Left lung (tissue), 10 donors: ENCODE data around the gene DAB2IP. TPM values are rescaled to one million over a fixed set of nuclear protein-coding genes. Genes with fewer than 3 reads are reported as not detected.

Experiments
- ATAC-seq: fragments of 200-7000 bp; cut with Tn5 transposase; one replicate; pipeline ENCODE4 v1.9.1; 2020; ENCODE audit warnings: moderate library complexity
- DNase-seq, 4 donors: peaks; one replicate each; pipeline ENCODE4 v3.0.0-alpha.2; 2013 to 2020
- H3K27ac ChIP-seq, 2 donors: fragments of 200-600 bp; sonication (generic) in 1 of 2; one replicate each; pipeline versions ENCODE4 v1.5.0 to v1.8.0; 2020 to 2021
- H3K27me3 ChIP-seq, 2 donors: fragments of 200-600 bp; sonication (generic) in 1 of 2; one replicate each; pipeline versions ENCODE4 v1.5.0 to v1.8.0; 2020 to 2021
- H3K36me3 ChIP-seq, 2 donors: fragments of 200-600 bp; sonication (generic) in 1 of 2; one replicate each; pipeline versions ENCODE4 v1.5.0 to v1.8.0; 2020 to 2021
- H3K4me1 ChIP-seq, 2 donors: fragments of 200-600 bp; one replicate each; pipeline ENCODE4 v1.8.0; 2021
- H3K4me3 ChIP-seq, 2 donors: fragments of 200-600 bp; sonication (generic) in 1 of 2; one replicate each; pipeline versions ENCODE4 v1.5.0 to v1.8.0; 2020 to 2021; ENCODE audit warnings: mild to moderate bottlenecking in 1 of 2
- H3K9me3 ChIP-seq, 2 donors: fragments of 200-600 bp; sonication (generic) in 1 of 2; one replicate each; pipeline versions ENCODE4 v1.5.0 to v1.8.0; 2020 to 2021
- intact Hi-C, 2 donors: fragments of 100-400 bp; cut with DNase I; formaldehyde crosslinking; loops; one replicate each; pipeline versions ENCODE4 v1.11.2 to v1.14.2; 2022
- polyA plus RNA-seq, 6 donors: library from polyadenylated mRNA; unstranded; fragments of 120-200 nt; gene quantifications; one replicate each; pipeline ENCODE4 v1.2.1, GENCODE V29; 2013; ENCODE audit not compliant: insufficient read length in 6 of 6
- total RNA-seq, 2 donors: library from RNA; stranded (reverse); fragmentation: NEBNext Ultra II Directional; extraction: Animal tissue kit (Norgen Biotek cat#: 25700); gene quantifications; one replicate each; pipeline ENCODE4 v1.2.1, GENCODE V29; 2021
- TF ChIP-seq, protein P1 (sequence below), 2 donors: fragments of 200-600 bp; sonication (generic) in 1 of 2; IDR thresholded peaks; one replicate each; pipeline versions ENCODE4 v1.5.0 to v1.8.0; 2021; ENCODE audit warnings: antibody characterized with exemption in 2 of 2
- donor health status: DM: no; HTN: yes; CAD: no.
- donor health status: DM: no; HTN: no; CAD: no.

The DAB2IP gene
- total and polyA plus RNA-seq, 8 donors: 25.0 to 53.4 (median 34.6) TPM

- Histone ChIP-seq H3K4me3 (no peak overlapping the region), H3K27me3 (peaks cover 5 to 40% of the 10 kb centered on the region in 2 donors), H3K27ac (no peak overlapping the region), H3K4me1 (peaks cover 6 to 31% of the 10 kb centered on the region in 2 donors), H3K36me3 (no peaks in the 10 kb centered on the region), H3K9me3 (no peaks in the 10 kb centered on the region)
- ATAC-seq: no peak
- TF ChIP-seq, protein P1, sequence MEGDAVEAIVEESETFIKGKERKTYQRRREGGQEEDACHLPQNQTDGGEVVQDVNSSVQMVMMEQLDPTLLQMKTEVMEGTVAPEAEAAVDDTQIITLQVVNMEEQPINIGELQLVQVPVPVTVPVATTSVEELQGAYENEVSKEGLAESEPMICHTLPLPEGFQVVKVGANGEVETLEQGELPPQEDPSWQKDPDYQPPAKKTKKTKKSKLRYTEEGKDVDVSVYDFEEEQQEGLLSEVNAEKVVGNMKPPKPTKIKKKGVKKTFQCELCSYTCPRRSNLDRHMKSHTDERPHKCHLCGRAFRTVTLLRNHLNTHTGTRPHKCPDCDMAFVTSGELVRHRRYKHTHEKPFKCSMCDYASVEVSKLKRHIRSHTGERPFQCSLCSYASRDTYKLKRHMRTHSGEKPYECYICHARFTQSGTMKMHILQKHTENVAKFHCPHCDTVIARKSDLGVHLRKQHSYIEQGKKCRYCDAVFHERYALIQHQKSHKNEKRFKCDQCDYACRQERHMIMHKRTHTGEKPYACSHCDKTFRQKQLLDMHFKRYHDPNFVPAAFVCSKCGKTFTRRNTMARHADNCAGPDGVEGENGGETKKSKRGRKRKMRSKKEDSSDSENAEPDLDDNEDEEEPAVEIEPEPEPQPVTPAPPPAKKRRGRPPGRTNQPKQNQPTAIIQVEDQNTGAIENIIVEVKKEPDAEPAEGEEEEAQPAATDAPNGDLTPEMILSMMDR (IDR thresholded peaks at IDR 0.05): no peak
- DNase-seq: peak in 1 of 4 donors; percentile 20
- intact Hi-C loops: no loop called here
These were observed 3.3 kb upstream of the DAB2IP start for GRCh38 chr9:121648172-121648571.

GRCh38 chr9:121648799-121649198 lies 2.6 kb upstream of the DAB2IP start:
- H3K9me3 ChIP-seq: no peaks in the 10 kb centered on the region
- DNase-seq: peak in 1 of 4 donors; percentile 43
- peaks cover 6 to 31% of the 10 kb centered on the region in 2 donors for H3K4me1 ChIP-seq
- H3K27me3 ChIP-seq: peaks cover 5 to 46% of the 10 kb centered on the region in 2 donors
- TF ChIP-seq, protein P1 (IDR thresholded peaks at IDR 0.05): no peak
- no peaks in the 10 kb centered on the region for H3K36me3 ChIP-seq
- intact Hi-C loops: no loop called here
- no peak overlapping the region for H3K4me3 ChIP-seq
- no peak overlapping the region for H3K27ac ChIP-seq
- no peak for ATAC-seq

GRCh38 chr9:121649476-121650216 lies 1.8 kb upstream of the DAB2IP start:
- TF ChIP-seq, protein P1 (IDR thresholded peaks at IDR 0.05): no peak
- Histone ChIP-seq H3K36me3 (no peaks in the 10 kb centered on the region), H3K4me1 (peaks cover 6 to 31% of the 10 kb centered on the region in 2 donors), H3K27me3 (peaks cover 5 to 53% of the 10 kb centered on the region in 2 donors), H3K4me3 (no peak overlapping the region), H3K9me3 (no peaks in the 10 kb centered on the region), H3K27ac (no peak overlapping the region)
- intact Hi-C loops: no loop called here
- ATAC-seq (no peak), DNase-seq (peak in 1 of 4 donors; percentile 26)

GRCh38 chr9:121650217-121651007 lies 1.0 kb upstream of the DAB2IP start:
- Histone ChIP-seq H3K4me1 (peaks cover 6 to 27% of the 10 kb centered on the region in 2 donors), H3K36me3 (no peaks in the 10 kb centered on the region), H3K4me3 (no peak overlapping the region), H3K27me3 (peaks cover 5 to 56% of the 10 kb centered on the region in 2 donors), H3K9me3 (no peaks in the 10 kb centered on the region), H3K27ac (no peak overlapping the region)
- intact Hi-C loops: no loop called here
- ATAC-seq: peak; percentile 41
- TF ChIP-seq, protein P1 (IDR thresholded peaks at IDR 0.05): no peak
- DNase-seq: peak; percentile 59 to 97 (median 86)

DNA sequence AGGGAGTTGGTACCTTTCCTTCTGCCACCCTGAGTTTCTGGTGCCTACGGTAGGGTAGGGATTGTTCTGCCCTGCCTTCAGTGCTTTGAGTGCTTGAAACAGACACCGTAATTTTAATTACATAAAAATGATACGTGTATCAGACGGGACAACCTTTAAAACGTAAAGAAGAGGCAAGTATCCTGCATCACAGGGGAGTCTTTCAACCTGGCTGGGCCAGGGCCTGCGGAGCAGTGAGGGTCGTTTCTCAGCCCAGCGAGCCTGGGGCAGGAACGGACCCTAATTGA lies 483 bp upstream of the DAB2IP start:
- intact Hi-C loops: no loop called here
- Histone ChIP-seq H3K27ac (peak overlapping the region in 1 of 2 donors; percentile 50), H3K27me3 (peaks cover 5 to 56% of the 10 kb centered on the region in 2 donors), H3K4me1 (peaks cover 6 to 25% of the 10 kb centered on the region in 2 donors), H3K36me3 (no peaks in the 10 kb centered on the region), H3K4me3 (peak overlapping the region in 1 of 2 donors; percentile 49), H3K9me3 (no peaks in the 10 kb centered on the region)
- TF ChIP-seq, protein P1 (IDR thresholded peaks at IDR 0.05): no peak
- DNase-seq: no peak
- ATAC-seq: no peak
